Karpas-422 (cell line): ENCODE results near the gene PTPRD. TPM values are rescaled to one million over a fixed set of nuclear protein-coding genes. Genes with fewer than 3 reads are reported as not detected.

Source experiments
- DNase-seq: peaks from one replicate; pipeline ENCODE4 v3.0.0-alpha.2; 2015
- H2AFZ ChIP-seq: fragments of 200-600 bp; sonication (generic); 2 replicates; pipeline ENCODE4 v1.6.1; 2014; ENCODE audit warnings: antibody characterized with exemption, low read length, mixed read lengths
- H3K27ac ChIP-seq: fragments of 200-600 bp; sonication (generic); 2 replicates; pipeline ENCODE4 v1.5.1; 2014; ENCODE audit warnings: mild to moderate bottlenecking, low read length, moderate library complexity
- H3K27me3 ChIP-seq: fragments of 200-600 bp; sonication (generic); 2 replicates; pipeline ENCODE4 v1.6.1; 2014; ENCODE audit warnings: low read length, mixed read lengths
- H3K36me3 ChIP-seq: fragments of 200-600 bp; sonication (generic); 2 replicates; pipeline ENCODE4 v1.6.1; 2014; ENCODE audit warnings: low read length, mixed read lengths; ENCODE audit not compliant: insufficient read depth
- H3K4me1 ChIP-seq: fragments of 200-600 bp; sonication (generic); 2 replicates; pipeline ENCODE4 v1.6.1; 2014; ENCODE audit warnings: mild to moderate bottlenecking, low read length, mixed read lengths
- H3K4me2 ChIP-seq: fragments of 200-600 bp; sonication (generic); 2 replicates; pipeline ENCODE4 v1.6.1; 2014; ENCODE audit warnings: low read length, low read depth, mild to moderate bottlenecking; ENCODE audit not compliant: poor library complexity, severe bottlenecking
- H3K4me3 ChIP-seq: fragments of 200-600 bp; sonication (generic); 2 replicates; pipeline ENCODE4 v1.5.1; 2014; ENCODE audit warnings: mild to moderate bottlenecking, antibody characterized with exemption, low read length, mixed read lengths
- H3K79me2 ChIP-seq: fragments of 200-600 bp; sonication (generic); 2 replicates; pipeline ENCODE4 v1.6.1; 2014; ENCODE audit warnings: mild to moderate bottlenecking, low read length, mixed read lengths
- H3K9ac ChIP-seq: fragments of 200-600 bp; sonication (generic); 2 replicates; pipeline ENCODE4 v1.6.0; 2014; ENCODE audit warnings: low read length
- H3K9me2 ChIP-seq: fragments of 200-600 bp; sonication (generic), shearing (Covaris generic); replicated peaks from 2 replicates; pipeline ENCODE4 v1.6.0; 2014; ENCODE audit warnings: mild to moderate bottlenecking, low read length, moderate library complexity; ENCODE audit not compliant: insufficient read depth
- H3K9me3 ChIP-seq: fragments of 300-700, 200-600 bp; sonication (generic); 2 replicates; pipeline ENCODE4 v1.6.1; 2014; ENCODE audit warnings: low read length, mixed read lengths
- H4K20me1 ChIP-seq: fragments of 200-600 bp; sonication (generic); 2 replicates; pipeline ENCODE4 v1.6.1; 2014; ENCODE audit warnings: mild to moderate bottlenecking, antibody characterized with exemption, low read length, low read depth; ENCODE audit not compliant: insufficient read depth
- total RNA-seq: library from RNA; depleted of rRNA; stranded (reverse); fragments of >200 nt; shearing (Covaris generic); gene quantifications from 2 replicates; pipeline ENCODE4 v1.2.3, GENCODE V29; 2014; ENCODE audit warnings: low replicate concordance

Gene PTPRD
- total RNA-seq, 1 experiment from 2014 or later = 0.63 TPM

GRCh38 chr9:8804613-8805012, 1808.2 kb downstream of the PTPRD start:
- H3K4me1 ChIP-seq = no peaks in the 10 kb centered on the region
- H4K20me1 ChIP-seq = no peaks in the 10 kb centered on the region
- no peak overlapping the region for H2AFZ ChIP-seq
- no peak overlapping the region for H3K27ac ChIP-seq
- H3K27me3 ChIP-seq = no peaks in the 10 kb centered on the region
- H3K4me3 ChIP-seq = no peak overlapping the region
- no peak overlapping the region for H3K4me2 ChIP-seq
- H3K9me2 ChIP-seq = no peaks in the 10 kb centered on the region
- H3K79me2 ChIP-seq = no peaks in the 10 kb centered on the region
- DNase-seq = no peak
- no peaks in the 10 kb centered on the region for H3K36me3 ChIP-seq
- peaks cover 11% of the 10 kb centered on the region for H3K9me3 ChIP-seq
- H3K9ac ChIP-seq = no peak overlapping the region

- Histone ChIP-seq H3K9me2 (no peaks in the 10 kb centered on the region), H3K36me3 (no peaks in the 10 kb centered on the region), H3K9ac (no peak overlapping the region), H3K27me3 (no peaks in the 10 kb centered on the region), H3K4me2 (no peak overlapping the region), H3K27ac (no peak overlapping the region), H2AFZ (no peak overlapping the region), H3K4me1 (no peaks in the 10 kb centered on the region), H3K9me3 (peaks cover 14% of the 10 kb centered on the region), H4K20me1 (no peaks in the 10 kb centered on the region), H3K4me3 (no peak overlapping the region), H3K79me2 (no peaks in the 10 kb centered on the region)
- DNase-seq = no peak
These were observed 1810.6 kb downstream of the PTPRD start for GRCh38 chr9:8802242-8802641.

GRCh38 chr9:8800196-8800595, 1812.6 kb downstream of the PTPRD start:
- Histone ChIP-seq H3K27me3 (no peaks in the 10 kb centered on the region), H3K9ac (no peak overlapping the region), H2AFZ (no peak overlapping the region), H3K79me2 (no peaks in the 10 kb centered on the region), H3K4me3 (no peak overlapping the region), H3K4me2 (no peak overlapping the region), H3K36me3 (no peaks in the 10 kb centered on the region), H3K27ac (no peak overlapping the region), H3K4me1 (no peaks in the 10 kb centered on the region), H3K9me2 (no peaks in the 10 kb centered on the region), H3K9me3 (peaks cover 16% of the 10 kb centered on the region), H4K20me1 (no peaks in the 10 kb centered on the region)
- no peak for DNase-seq

GRCh38 chr9:8799615-8800014, 1813.2 kb downstream of the PTPRD start:
- Histone ChIP-seq H4K20me1 (no peaks in the 10 kb centered on the region), H3K27me3 (no peaks in the 10 kb centered on the region), H2AFZ (no peak overlapping the region), H3K36me3 (no peaks in the 10 kb centered on the region), H3K4me2 (no peak overlapping the region), H3K79me2 (no peaks in the 10 kb centered on the region), H3K4me1 (no peaks in the 10 kb centered on the region), H3K4me3 (no peak overlapping the region), H3K27ac (no peak overlapping the region), H3K9me3 (peaks cover 16% of the 10 kb centered on the region), H3K9me2 (no peaks in the 10 kb centered on the region), H3K9ac (no peak overlapping the region)
- DNase-seq = no peak

- no peaks in the 10 kb centered on the region for H3K79me2 ChIP-seq
- no peaks in the 10 kb centered on the region for H3K36me3 ChIP-seq
- peaks cover 16% of the 10 kb centered on the region for H3K9me3 ChIP-seq
These were observed 1813.6 kb downstream of the PTPRD start for GRCh38 chr9:8799206-8799605.

GRCh38 chr9:8784838-8785237, 1828.0 kb downstream of the PTPRD start:
- Histone ChIP-seq H3K4me1 (no peaks in the 10 kb centered on the region), H3K9ac (no peak overlapping the region), H3K4me3 (no peak overlapping the region), H3K27ac (no peak overlapping the region), H3K9me2 (no peaks in the 10 kb centered on the region), H3K79me2 (no peaks in the 10 kb centered on the region), H3K36me3 (no peaks in the 10 kb centered on the region), H4K20me1 (no peaks in the 10 kb centered on the region), H2AFZ (no peak overlapping the region), H3K4me2 (no peak overlapping the region), H3K27me3 (no peaks in the 10 kb centered on the region), H3K9me3 (no peaks in the 10 kb centered on the region)
- no peak for DNase-seq

More at GRCh38 chr9:8799206-8799605, 1813.6 kb downstream of the PTPRD start:
- Histone ChIP-seq H3K27me3 (no peaks in the 10 kb centered on the region), H3K27ac (no peak overlapping the region), H3K9ac (no peak overlapping the region), H3K9me2 (no peaks in the 10 kb centered on the region), H3K4me2 (no peak overlapping the region), H4K20me1 (no peaks in the 10 kb centered on the region), H3K4me1 (no peaks in the 10 kb centered on the region), H3K4me3 (no peak overlapping the region), H2AFZ (no peak overlapping the region)
- no peak for DNase-seq

GRCh38 chr9:8783941-8784340, 1828.9 kb downstream of the PTPRD start:
- H3K27me3 ChIP-seq = no peaks in the 10 kb centered on the region
- H2AFZ ChIP-seq = no peak overlapping the region
- no peak overlapping the region for H3K9ac ChIP-seq
- H3K4me2 ChIP-seq = no peak overlapping the region
- no peak for DNase-seq
- no peaks in the 10 kb centered on the region for H3K4me1 ChIP-seq
- H3K9me3 ChIP-seq = no peaks in the 10 kb centered on the region
- no peaks in the 10 kb centered on the region for H3K79me2 ChIP-seq
- no peaks in the 10 kb centered on the region for H4K20me1 ChIP-seq
- no peaks in the 10 kb centered on the region for H3K9me2 ChIP-seq
- H3K27ac ChIP-seq = no peak overlapping the region
- H3K36me3 ChIP-seq = no peaks in the 10 kb centered on the region
- no peak overlapping the region for H3K4me3 ChIP-seq

- H3K79me2 ChIP-seq = no peaks in the 10 kb centered on the region
- H3K4me2 ChIP-seq = no peak overlapping the region
- H3K9me2 ChIP-seq = no peaks in the 10 kb centered on the region
- no peaks in the 10 kb centered on the region for H3K27me3 ChIP-seq
- no peaks in the 10 kb centered on the region; the same call in 1 of the 2 replicates for H3K9me3 ChIP-seq
- H2AFZ ChIP-seq = no peak overlapping the region
- H3K27ac ChIP-seq = no peak overlapping the region
- no peak for DNase-seq
- H3K4me3 ChIP-seq = no peak overlapping the region
- H3K36me3 ChIP-seq = no peaks in the 10 kb centered on the region
- no peaks in the 10 kb centered on the region for H4K20me1 ChIP-seq
- H3K4me1 ChIP-seq = no peaks in the 10 kb centered on the region
- H3K9ac ChIP-seq = no peak overlapping the region
These were observed 1830.6 kb downstream of the PTPRD start for GRCh38 chr9:8782237-8782636.

- Histone ChIP-seq H3K4me1 (no peaks in the 10 kb centered on the region), H2AFZ (no peak overlapping the region), H3K4me2 (no peak overlapping the region), H4K20me1 (no peaks in the 10 kb centered on the region), H3K9ac (no peak overlapping the region), H3K4me3 (no peak overlapping the region), H3K27me3 (no peaks in the 10 kb centered on the region), H3K9me3 (no peaks in the 10 kb centered on the region; the same call in 1 of the 2 replicates), H3K27ac (no peak overlapping the region), H3K79me2 (no peaks in the 10 kb centered on the region), H3K9me2 (no peaks in the 10 kb centered on the region), H3K36me3 (no peaks in the 10 kb centered on the region)
- no peak for DNase-seq
These were observed 1831.3 kb downstream of the PTPRD start for GRCh38 chr9:8781458-8781857.
